SK-N-SH (cell line): ENCODE results near the gene MYRF. TPM values are rescaled to one million over a fixed set of nuclear protein-coding genes. Genes with fewer than 3 reads are reported as not detected.
A peak's percentile ranks its signal among the peaks of the same experiment; 100 is the strongest.

Experiments used
- CTCF ChIA-PET: fragments of 300-600, 350-600 bp; formaldehyde crosslinking; extraction: SDS; loops from one replicate; lab custom pipeline; 2021; lab: Yijun Ruan, JAX
- POLR2A ChIA-PET: fragments of 350-600 bp; sonication (Branson Sonifier 250); formaldehyde crosslinking; extraction: SDS; loops from one replicate; lab custom pipeline; 2020; ENCODE audit warnings: antibody characterized with exemption, inconsistent platforms; lab: Yijun Ruan, JAX
- DNase-seq: peaks from one replicate; pipeline ENCODE4 v3.0.0; 2012
- H2AFZ ChIP-seq: fragments of 200-600 bp; sonication (generic); 2 replicates; pipeline ENCODE4 v1.8.1; 2016; ENCODE audit warnings: antibody characterized with exemption, mild to moderate bottlenecking, low read depth
- H3F3A ChIP-seq: fragments of 200-600 bp; sonication (generic); replicated peaks from 2 replicates; pipeline ENCODE3; 2016; ENCODE audit warnings: antibody characterized with exemption, mild to moderate bottlenecking; ENCODE audit not compliant: insufficient read depth
- H3K27ac ChIP-seq, 2 experiments: fragments of 200-500 bp in 1 of 2; fragments of 200-600 bp in 1 of 2; sonication (Bioruptor generic) in 1 of 2; sonication (generic), shearing (Covaris generic) in 1 of 2; 2 replicates each; pipeline versions ENCODE4 v1.5.1 to v1.6.1; 2014 to 2016; ENCODE audit warnings: low read depth in 2 of 2, inconsistent platforms in 1 of 2, low read length in 1 of 2, mild to moderate bottlenecking in 1 of 2, mixed read lengths in 1 of 2
- H3K27me3 ChIP-seq: fragments of 200-600 bp; sonication (generic), shearing (Covaris generic); 2 replicates; pipeline ENCODE4 v1.6.1; 2016; ENCODE audit warnings: mixed run types; ENCODE audit not compliant: insufficient read depth
- H3K36me3 ChIP-seq, 2 experiments: fragments of 200-500 bp in 1 of 2; fragments of 200-600 bp in 1 of 2; sonication (Bioruptor generic) in 1 of 2; sonication (generic) in 1 of 2; replicated peaks in 1 of 2; 2 replicates each; pipeline versions ENCODE3 to v1.5.1; 2014 to 2016; ENCODE audit warnings: low read length in 1 of 2, mild to moderate bottlenecking in 1 of 2; ENCODE audit not compliant: insufficient read depth in 2 of 2, control insufficient read depth in 1 of 2
- H3K4me1 ChIP-seq, 2 experiments: fragments of 200-500 bp in 1 of 2; fragments of 200-600 bp in 1 of 2; sonication (Bioruptor generic) in 1 of 2; sonication (generic), shearing (Covaris generic) in 1 of 2; 2 replicates each; pipeline versions ENCODE4 v1.5.1 to v1.6.1; 2014 to 2016; ENCODE audit warnings: low read depth in 1 of 2, low read length in 1 of 2, mixed run types in 1 of 2; ENCODE audit not compliant: insufficient read depth in 2 of 2, control insufficient read depth in 1 of 2
- H3K4me2 ChIP-seq: fragments of 200-600 bp; sonication (generic), shearing (Covaris generic); 2 replicates; pipeline ENCODE4 v1.6.1; 2017; ENCODE audit warnings: mixed run types
- H3K4me3 ChIP-seq, 2 experiments: fragments of 200-500 bp in 1 of 2; fragments of 200-600 bp in 1 of 2; sonication (Bioruptor generic) in 1 of 2; sonication (generic), shearing (Covaris generic) in 1 of 2; 2 replicates each; pipeline versions ENCODE4 v1.5.1 to v1.8.1; 2014 to 2016; ENCODE audit warnings: low read depth in 2 of 2, inconsistent platforms in 1 of 2, low read length in 1 of 2, mild to moderate bottlenecking in 1 of 2, mixed read lengths in 1 of 2, moderate library complexity in 1 of 2
- H3K79me2 ChIP-seq: fragments of 200-600 bp; sonication (generic); 2 replicates; pipeline ENCODE4 v1.8.1; 2017; ENCODE audit warnings: mild to moderate bottlenecking; ENCODE audit not compliant: insufficient read depth
- H3K9ac ChIP-seq: fragments of 200-600 bp; sonication (generic); 2 replicates; pipeline ENCODE4 v1.6.1; 2017; ENCODE audit warnings: mixed run types
- H3K9me2 ChIP-seq: fragments of 200-600 bp; sonication (generic); 2 replicates; pipeline ENCODE4 v1.6.1; 2017; ENCODE audit warnings: mixed run types
- H3K9me3 ChIP-seq: fragments of 200-600 bp; sonication (generic); 2 replicates; pipeline ENCODE4 v1.6.1; 2017; ENCODE audit warnings: mixed run types, mild to moderate bottlenecking, moderate library complexity
- H4K20me1 ChIP-seq: fragments of 200-600 bp; sonication (generic); 2 replicates; pipeline ENCODE4 v1.6.1; 2017; ENCODE audit warnings: mild to moderate bottlenecking, mixed run types; ENCODE audit not compliant: insufficient read depth
- ELF1 ChIP-seq: IDR thresholded peaks from 2 replicates; pipeline ENCODE4 v1.4.0; 2012
- EZH2phosphoT487 ChIP-seq: fragments of 200-600 bp; sonication (generic); IDR thresholded peaks from 2 replicates; pipeline ENCODE4 v1.6.1; 2017; ENCODE audit warnings: low read depth, mixed run types, mild to moderate bottlenecking, antibody characterized with exemption, moderate library complexity, borderline replicate concordance
- FOXJ3 ChIP-seq: sonication (generic); formaldehyde crosslinking; IDR thresholded peaks from 2 replicates; pipeline ENCODE4 v1.5.1; 2020; ENCODE audit warnings: mild to moderate bottlenecking, missing genetic modification reagents
- GABPA ChIP-seq: IDR thresholded peaks from 2 replicates; pipeline ENCODE4 v1.4.0; 2012; ENCODE audit warnings: low read depth, mild to moderate bottlenecking
- MXI1 ChIP-seq: IDR thresholded peaks from 2 replicates; pipeline ENCODE4 v1.6.1; 2012; ENCODE audit warnings: mild to moderate bottlenecking, low read depth, low read length, improper control_type of control experiment
- NRF1 ChIP-seq: IDR thresholded peaks from 2 replicates; pipeline ENCODE4 v1.6.1; 2012; ENCODE audit warnings: low read depth, mild to moderate bottlenecking, low read length
- RCOR1 ChIP-seq: fragments of 150-350 bp; IDR thresholded peaks from 2 replicates; pipeline ENCODE4 v1.6.1; 2017; ENCODE audit warnings: antibody characterized with exemption, low read length
- RXRA ChIP-seq: IDR thresholded peaks from 2 replicates; pipeline ENCODE4 v1.4.0; 2012; ENCODE audit warnings: low read depth, mild to moderate bottlenecking, borderline replicate concordance
- SIN3A ChIP-seq: IDR thresholded peaks from 2 replicates; pipeline ENCODE4 v1.6.1; 2012; ENCODE audit warnings: low read depth, mild to moderate bottlenecking, low read length, moderate library complexity, borderline replicate concordance
- SMC3 ChIP-seq: IDR thresholded peaks from 2 replicates; pipeline ENCODE4 v1.6.1; 2012; ENCODE audit warnings: low read depth, low read length, improper control_type of control experiment
- WGBS: methylation state at CpG from one replicate; pipeline ENCODE4 v1.1.6; 2017; ENCODE audit warnings: low lambda C conversion rate; 5-methylcytosine and 5-hydroxymethylcytosine counted together
- polyA plus RNA-seq, 3 experiments: library from polyadenylated mRNA; depleted of rRNA; stranded (reverse); fragments of >200 nt; gene quantifications; 2 replicates each; pipeline ENCODE4 v1.2.3, GENCODE V29; 2012
- TF ChIP-seq, protein P1 (sequence below): IDR thresholded peaks from 2 replicates; pipeline ENCODE4 v1.4.0; 2012; ENCODE audit warnings: low read depth, borderline replicate concordance
- TF ChIP-seq, protein P2 (sequence below): IDR thresholded peaks from 2 replicates; pipeline ENCODE4 v1.4.0; 2012; ENCODE audit warnings: low read depth, borderline replicate concordance
- TF ChIP-seq, protein P3 (sequence below): IDR thresholded peaks from 2 replicates; pipeline ENCODE4 v1.6.1; 2012; ENCODE audit warnings: mild to moderate bottlenecking, low read depth, low read length, moderate library complexity
- TF ChIP-seq, protein P4 (sequence below): fragments of 150-350 bp; IDR thresholded peaks from 2 replicates; pipeline ENCODE4 v1.6.1; 2017; ENCODE audit warnings: antibody characterized with exemption, low read length, low read depth, borderline replicate concordance
- TF ChIP-seq, protein P5 (sequence below): IDR thresholded peaks from 2 replicates; pipeline ENCODE4 v1.4.0; 2012; ENCODE audit warnings: low read depth

The MYRF gene
- polyA plus RNA-seq, 1 of the 3 experiments (the other 2 are of a cell fraction) = 2.8 TPM

DNA sequence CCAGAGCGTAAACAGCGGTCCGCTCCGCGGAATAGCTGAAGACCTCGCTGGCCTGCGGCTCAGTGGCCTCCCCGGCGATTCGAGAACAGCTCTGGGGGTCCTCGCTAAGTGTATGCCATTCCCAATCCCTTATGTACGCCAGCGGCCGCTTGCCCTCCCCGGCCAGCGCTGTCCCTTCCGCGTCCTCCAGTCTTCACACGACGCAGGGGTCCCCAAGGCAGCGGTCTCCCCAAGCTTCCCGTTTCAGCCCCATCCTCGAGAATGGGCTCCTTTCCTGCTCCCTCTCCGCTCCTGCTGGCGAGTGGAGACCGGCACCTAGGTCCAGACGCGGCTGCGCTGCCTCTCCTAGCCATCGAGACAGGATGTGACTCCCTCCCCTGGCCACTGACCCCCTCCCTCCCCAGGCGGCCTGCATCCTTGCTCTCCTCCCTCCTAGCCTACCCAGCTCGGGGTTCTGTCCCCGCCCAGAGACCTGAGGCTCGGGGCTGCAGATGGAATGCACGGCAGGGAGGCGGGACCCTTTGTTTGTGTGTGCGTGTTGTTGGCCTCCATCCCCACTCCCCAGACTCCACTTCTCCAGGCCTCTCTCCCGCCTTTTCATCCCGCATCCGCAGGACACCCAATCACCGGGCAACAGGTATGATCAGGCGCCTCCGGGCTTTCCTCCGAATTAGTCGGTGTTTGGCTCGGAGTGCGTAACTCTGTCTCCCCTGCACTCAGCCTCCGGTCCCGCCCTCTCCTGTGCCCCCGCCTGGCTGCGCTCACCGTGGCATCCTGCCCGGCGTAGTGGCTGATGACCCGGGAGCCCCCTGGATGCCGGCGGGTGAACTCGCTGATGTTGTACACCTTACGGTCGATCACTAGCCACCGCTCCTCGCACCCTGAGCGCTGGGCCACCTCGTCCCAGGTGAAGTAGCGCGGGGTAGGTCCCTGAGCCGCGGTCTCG lies 63.6 kb downstream of the MYRF start:
- peaks cover 16% of the 10 kb centered on the region; the same call in 1 of the 2 replicates for H3K79me2 ChIP-seq
- H3K4me3 ChIP-seq = peak overlapping the region; percentile 83 to 87
- no peaks in the 10 kb centered on the region for H3K9me3 ChIP-seq
- peak overlapping the region; percentile 88 to 98 for H3K27ac ChIP-seq
- peak overlapping the region; percentile 98 for H3K4me2 ChIP-seq
- ChIA-PET CTCF (interaction anchor here (0.6 to 10.5 kb wide), 16 partner anchors 8 to 292 kb away, joined by 3 to 149 read pairs (median 5); partner anchors contain the start of genes FADS2, FEN1 and TMEM258), POLR2A (interaction anchor here (0.5 to 4.9 kb wide), 19 partner anchors 12 to 1025 kb away, joined by 3 to 84 read pairs (median 3); partner anchors contain the start of genes ASRGL1, BEST1, CPSF7 and FADS2)
- H3K36me3 ChIP-seq = peaks cover 3 to 15% of the 10 kb centered on the region in 2 experiments
- H3K9ac ChIP-seq = peak overlapping the region; percentile 81
- peaks cover 17 to 19% of the 10 kb centered on the region in 2 experiments; a peak in 3 of 4 replicates for H3K4me1 ChIP-seq
- peak overlapping the region; percentile 89 for H2AFZ ChIP-seq
- 0% methylated on average over 43 of the region's 69 CpGs for WGBS
- H3K27me3 ChIP-seq = no peaks in the 10 kb centered on the region
- H3K9me2 ChIP-seq = no peaks in the 10 kb centered on the region
- H3F3A ChIP-seq = peaks cover 30% of the 10 kb centered on the region
- H4K20me1 ChIP-seq = no peaks in the 10 kb centered on the region
- peak; percentile 81 for DNase-seq
- TF ChIP-seq, protein P1, sequence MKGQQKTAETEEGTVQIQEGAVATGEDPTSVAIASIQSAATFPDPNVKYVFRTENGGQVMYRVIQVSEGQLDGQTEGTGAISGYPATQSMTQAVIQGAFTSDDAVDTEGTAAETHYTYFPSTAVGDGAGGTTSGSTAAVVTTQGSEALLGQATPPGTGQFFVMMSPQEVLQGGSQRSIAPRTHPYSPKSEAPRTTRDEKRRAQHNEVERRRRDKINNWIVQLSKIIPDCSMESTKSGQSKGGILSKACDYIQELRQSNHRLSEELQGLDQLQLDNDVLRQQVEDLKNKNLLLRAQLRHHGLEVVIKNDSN = no peak
- TF ChIP-seq, protein P2, sequence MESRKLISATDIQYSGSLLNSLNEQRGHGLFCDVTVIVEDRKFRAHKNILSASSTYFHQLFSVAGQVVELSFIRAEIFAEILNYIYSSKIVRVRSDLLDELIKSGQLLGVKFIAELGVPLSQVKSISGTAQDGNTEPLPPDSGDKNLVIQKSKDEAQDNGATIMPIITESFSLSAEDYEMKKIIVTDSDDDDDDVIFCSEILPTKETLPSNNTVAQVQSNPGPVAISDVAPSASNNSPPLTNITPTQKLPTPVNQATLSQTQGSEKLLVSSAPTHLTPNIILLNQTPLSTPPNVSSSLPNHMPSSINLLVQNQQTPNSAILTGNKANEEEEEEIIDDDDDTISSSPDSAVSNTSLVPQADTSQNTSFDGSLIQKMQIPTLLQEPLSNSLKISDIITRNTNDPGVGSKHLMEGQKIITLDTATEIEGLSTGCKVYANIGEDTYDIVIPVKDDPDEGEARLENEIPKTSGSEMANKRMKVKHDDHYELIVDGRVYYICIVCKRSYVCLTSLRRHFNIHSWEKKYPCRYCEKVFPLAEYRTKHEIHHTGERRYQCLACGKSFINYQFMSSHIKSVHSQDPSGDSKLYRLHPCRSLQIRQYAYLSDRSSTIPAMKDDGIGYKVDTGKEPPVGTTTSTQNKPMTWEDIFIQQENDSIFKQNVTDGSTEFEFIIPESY = no peak
- TF ChIP-seq GABPA = no peak
- no peak for TF ChIP-seq RXRA
- TF ChIP-seq SMC3 = no peak
- TF ChIP-seq MXI1 = no peak; the same call in 1 of the 2 replicates
- no peak for TF ChIP-seq ELF1
- TF ChIP-seq EZH2phosphoT487 = no peak
- peak; percentile 46; the same call in 1 of the 2 replicates for TF ChIP-seq RCOR1
- TF ChIP-seq NRF1 = no peak
- TF ChIP-seq, protein P3, sequence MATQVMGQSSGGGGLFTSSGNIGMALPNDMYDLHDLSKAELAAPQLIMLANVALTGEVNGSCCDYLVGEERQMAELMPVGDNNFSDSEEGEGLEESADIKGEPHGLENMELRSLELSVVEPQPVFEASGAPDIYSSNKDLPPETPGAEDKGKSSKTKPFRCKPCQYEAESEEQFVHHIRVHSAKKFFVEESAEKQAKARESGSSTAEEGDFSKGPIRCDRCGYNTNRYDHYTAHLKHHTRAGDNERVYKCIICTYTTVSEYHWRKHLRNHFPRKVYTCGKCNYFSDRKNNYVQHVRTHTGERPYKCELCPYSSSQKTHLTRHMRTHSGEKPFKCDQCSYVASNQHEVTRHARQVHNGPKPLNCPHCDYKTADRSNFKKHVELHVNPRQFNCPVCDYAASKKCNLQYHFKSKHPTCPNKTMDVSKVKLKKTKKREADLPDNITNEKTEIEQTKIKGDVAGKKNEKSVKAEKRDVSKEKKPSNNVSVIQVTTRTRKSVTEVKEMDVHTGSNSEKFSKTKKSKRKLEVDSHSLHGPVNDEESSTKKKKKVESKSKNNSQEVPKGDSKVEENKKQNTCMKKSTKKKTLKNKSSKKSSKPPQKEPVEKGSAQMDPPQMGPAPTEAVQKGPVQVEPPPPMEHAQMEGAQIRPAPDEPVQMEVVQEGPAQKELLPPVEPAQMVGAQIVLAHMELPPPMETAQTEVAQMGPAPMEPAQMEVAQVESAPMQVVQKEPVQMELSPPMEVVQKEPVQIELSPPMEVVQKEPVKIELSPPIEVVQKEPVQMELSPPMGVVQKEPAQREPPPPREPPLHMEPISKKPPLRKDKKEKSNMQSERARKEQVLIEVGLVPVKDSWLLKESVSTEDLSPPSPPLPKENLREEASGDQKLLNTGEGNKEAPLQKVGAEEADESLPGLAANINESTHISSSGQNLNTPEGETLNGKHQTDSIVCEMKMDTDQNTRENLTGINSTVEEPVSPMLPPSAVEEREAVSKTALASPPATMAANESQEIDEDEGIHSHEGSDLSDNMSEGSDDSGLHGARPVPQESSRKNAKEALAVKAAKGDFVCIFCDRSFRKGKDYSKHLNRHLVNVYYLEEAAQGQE = no peak
- TF ChIP-seq, protein P4, sequence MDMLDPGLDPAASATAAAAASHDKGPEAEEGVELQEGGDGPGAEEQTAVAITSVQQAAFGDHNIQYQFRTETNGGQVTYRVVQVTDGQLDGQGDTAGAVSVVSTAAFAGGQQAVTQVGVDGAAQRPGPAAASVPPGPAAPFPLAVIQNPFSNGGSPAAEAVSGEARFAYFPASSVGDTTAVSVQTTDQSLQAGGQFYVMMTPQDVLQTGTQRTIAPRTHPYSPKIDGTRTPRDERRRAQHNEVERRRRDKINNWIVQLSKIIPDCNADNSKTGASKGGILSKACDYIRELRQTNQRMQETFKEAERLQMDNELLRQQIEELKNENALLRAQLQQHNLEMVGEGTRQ = no peak
- 0 out of 2 replicates have a peak, but pooled peaks have one; percentile 26 for TF ChIP-seq FOXJ3
- TF ChIP-seq SIN3A = 0 out of 2 replicates have a peak, but pooled peaks have one; percentile 16
- TF ChIP-seq, protein P5, sequence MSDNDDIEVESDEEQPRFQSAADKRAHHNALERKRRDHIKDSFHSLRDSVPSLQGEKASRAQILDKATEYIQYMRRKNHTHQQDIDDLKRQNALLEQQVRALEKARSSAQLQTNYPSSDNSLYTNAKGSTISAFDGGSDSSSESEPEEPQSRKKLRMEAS = no peak
